NCI-H1048 (cell line): Measurements from ENCODE around the gene PLA2G4A.

Experiments
- DNase-seq: peaks from one replicate; lab custom pipeline; 2025; lab: John Stamatoyannopoulos, UW

Gene PLA2G4A

GRCh38 chr1:186978596-186979556 is 150.1 kb downstream of the PLA2G4A start:
- DNase-seq = no peak

DNA sequence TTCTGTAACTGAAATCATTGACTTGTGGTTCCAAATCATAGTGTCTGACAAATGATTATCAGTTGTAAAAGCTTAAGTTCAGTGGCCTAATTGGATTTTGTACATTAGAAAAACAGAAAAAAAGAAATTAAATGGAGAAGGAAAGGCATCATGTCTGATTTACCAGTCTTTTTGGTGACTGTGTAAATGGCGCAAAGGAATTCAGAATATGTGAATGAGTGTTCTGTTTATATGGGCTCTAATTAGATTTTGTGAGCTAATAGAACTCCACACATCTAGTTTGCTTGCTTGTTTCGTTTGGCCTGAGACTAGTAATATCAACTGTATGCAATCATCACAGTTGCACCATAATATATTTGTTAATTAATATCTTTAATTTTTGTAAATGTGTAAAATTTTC is 151.7 kb downstream of the PLA2G4A start:
- DNase-seq = no peak

DNA sequence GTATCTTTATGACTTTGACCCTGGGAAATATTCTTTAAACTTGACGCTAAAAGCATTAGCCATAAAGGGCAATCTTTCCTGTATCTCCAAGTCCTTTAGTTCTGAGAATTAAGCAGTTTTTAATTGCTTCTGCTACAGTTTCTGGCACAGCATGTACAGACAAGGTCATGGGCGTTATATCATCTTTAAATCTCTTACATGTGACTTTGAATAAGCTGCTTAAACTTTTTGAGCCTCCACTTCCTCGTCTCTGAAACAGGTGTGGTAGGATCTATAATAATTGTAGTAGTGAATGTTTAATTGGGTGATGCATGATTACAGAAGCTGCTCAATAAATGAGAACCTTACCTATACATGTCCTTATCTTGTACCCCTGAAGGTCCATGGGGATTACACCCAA is 153.4 kb downstream of the PLA2G4A start:
- DNase-seq = no peak

- DNase-seq = no peak
These were observed 154.6 kb downstream of the PLA2G4A start for GRCh38 chr1:186983327-186983726.

DNA sequence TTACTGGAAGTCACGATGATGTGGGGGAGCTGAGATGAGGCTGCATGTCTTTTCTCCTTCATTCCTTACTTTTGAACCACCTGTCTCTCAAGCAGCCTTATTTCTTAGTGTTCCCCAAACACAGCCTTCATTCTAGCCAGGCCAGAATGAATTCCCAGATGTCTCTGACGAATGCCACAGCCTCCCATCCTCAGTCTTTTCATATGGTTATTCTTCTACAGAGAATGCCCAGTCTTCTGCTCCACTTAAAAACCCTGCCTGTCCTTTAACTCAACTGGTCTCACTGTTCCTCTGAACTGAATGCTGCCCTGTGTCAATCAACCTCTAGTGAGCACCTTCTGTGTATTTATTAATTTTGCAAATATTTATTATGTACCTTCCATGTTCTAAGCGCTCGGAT is 156.2 kb downstream of the PLA2G4A start:
- DNase-seq = no peak

GRCh38 chr1:186985889-186986491 is 157.2 kb downstream of the PLA2G4A start:
- DNase-seq = peak; percentile 63

GRCh38 chr1:186987065-186987464 is 158.3 kb downstream of the PLA2G4A start:
- no peak for DNase-seq

- no peak for DNase-seq
These were observed 159.0 kb downstream of the PLA2G4A start for GRCh38 chr1:186987769-186988168.

DNA sequence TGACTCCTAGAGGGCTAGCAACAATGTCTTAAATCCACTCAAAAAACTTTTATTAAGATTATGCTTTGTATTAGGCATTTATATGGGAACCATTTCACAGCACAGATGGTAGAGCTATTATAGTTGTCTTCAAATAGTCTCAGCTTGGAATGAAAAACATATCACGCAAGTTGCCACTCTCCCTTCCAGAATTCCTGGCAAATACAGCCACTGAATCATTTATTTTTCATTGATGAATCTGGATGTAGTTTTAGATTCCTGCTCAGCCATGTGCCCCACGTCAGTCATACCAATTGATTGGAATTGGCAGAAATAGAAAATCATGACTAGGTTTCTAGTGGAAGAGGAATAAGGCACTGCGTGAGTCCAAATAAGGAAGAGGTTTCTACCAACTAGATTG is 165.2 kb downstream of the PLA2G4A start:
- DNase-seq = no peak

DNA sequence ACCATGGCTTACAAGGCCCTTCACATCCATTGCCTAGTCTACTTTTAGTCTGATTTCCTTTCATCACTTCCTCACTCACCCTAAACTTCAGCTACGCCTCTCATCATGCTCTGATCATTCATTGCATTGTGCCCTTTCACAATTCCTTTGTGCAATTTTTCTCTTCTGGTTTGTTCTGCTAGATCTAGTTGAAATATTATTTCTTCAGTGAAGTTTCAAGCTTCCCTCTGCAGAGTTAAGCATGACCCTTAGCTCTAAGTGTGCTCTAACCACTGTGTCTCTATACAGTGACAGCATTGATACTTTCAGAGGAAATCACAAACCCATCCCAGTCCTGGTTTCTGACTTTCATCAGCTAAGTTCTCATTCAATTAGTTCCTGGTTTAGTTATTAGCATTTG is 166.1 kb downstream of the PLA2G4A start:
- DNase-seq = no peak

DNA sequence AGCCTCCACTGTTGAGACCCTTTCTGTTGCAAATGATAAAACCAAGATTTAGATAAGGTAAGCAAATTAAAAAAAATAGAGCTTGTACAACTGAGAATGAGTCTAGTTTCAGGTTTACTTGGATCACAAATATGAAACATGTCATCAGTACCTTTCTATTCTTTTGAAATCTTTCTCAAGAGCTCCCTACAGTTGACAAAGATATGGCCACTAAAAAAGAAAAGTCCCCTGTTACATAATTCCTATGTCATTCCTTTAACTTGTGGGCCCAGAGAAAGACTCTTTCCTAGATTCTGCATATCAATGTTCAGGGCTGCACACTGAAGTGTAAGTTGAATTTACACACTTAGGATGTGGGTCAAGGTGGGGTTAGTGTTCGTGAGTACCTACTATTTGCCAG is 168.1 kb downstream of the PLA2G4A start:
- no peak for DNase-seq

DNA sequence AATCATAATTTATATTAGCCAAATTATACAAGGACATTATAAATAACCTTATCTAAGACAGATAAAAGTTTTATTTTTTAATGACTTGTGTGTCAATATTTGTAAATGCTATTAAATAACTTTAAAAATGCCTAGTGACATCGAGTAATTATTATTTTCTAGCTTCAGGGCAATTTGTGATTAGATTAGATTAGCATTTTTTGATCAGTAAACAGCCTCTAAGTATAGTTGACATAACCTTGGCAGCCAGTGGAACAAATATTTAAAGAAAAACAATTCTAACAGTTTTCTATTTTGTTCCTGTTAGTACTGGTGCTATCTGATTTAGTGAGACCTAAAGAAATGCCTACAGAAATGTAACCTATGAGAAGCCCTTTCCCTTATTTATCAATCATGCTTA is 169.1 kb downstream of the PLA2G4A start:
- DNase-seq = no peak

DNA sequence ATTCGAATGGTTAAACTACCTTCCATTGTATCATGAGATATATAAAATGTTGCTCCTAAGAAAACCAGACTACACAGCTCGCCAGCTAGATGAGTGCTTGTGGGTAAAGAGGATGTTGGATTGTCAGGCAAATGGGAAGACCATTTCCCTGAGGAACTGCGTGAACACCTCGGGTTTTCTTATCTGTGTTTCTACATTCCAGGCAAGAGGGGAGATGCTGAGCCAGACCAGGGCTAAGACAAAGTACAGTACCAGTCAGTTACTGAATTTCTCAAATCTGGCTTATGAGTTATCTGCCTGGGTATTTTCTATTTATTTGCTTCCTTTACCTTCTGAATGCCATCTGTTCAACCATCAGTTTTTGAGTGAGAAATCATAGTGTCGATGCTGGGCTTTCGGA is 170.8 kb downstream of the PLA2G4A start:
- DNase-seq = no peak

DNA sequence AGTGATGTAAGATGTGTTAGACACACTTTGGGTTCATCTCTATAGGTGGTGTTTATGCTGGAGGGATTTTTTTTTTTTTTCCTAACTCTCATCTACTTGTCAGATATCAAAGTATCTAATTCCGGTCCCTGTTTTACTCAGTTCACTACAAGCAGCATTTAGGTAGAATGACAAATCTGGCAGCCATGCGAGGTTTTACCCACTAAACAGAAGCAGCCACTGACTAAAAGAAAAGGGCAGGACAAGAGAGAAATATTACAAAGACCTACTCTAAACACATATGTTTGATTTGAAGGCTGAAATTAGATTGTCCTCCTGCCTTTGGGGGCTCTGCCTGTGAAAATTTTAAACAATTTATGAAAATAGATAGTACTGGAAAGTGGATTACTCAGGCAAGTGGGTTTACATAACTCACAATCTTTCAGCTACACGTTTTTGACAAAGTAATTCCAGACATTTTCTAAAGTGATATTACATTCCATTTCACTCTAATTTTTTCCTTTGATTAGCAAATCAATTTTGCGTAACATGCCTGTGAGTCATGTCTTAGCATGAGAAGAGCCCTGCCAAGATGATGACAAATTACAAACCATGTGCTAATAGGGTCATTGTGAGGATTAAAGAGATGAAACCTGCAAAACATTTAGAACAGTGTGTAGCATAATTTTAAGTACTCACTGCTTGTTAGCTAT is 172.6 kb downstream of the PLA2G4A start:
- no peak for DNase-seq

GRCh38 chr1:187003353-187003752 is 174.6 kb downstream of the PLA2G4A start:
- no peak for DNase-seq

DNA sequence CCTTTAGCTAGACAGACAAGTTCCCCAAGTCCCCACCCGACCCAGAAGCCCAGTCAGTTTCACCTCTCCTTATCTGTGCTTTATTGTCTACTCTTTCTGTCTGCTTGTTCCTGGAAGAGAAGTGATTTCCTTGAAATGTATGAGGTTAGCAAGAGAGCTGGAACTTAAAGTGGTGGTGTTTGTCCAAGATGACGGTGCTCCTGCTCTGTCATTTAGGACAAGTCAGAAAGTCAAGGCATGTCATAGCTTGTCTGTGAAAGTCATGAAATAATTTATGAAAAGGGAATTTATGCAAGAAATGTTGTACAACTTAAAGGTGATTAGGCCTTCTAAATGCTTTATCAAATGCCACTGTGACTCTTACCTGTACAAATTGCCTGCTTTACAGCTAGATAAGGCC is 178.1 kb downstream of the PLA2G4A start:
- DNase-seq = no peak

DNA sequence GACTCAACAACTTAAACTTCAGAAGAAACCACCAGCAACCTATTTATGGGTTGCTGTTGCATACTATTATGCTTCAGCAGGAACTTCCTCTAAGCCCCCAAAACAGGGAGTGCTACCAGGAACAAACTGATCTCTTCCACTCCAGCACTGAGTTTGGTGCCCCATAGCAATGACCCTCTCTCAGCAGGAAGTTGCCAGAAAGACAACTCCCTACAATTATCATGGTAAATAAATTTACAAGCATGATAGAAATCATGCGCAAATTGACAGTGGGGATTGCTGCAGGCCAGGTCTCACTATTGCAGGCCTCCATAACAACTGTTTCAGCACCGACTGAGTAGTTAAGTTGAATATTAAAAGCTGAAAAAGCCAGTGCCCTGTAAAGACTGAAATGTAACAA is 180.6 kb downstream of the PLA2G4A start:
- DNase-seq = no peak

GRCh38 chr1:187010571-187011309 is 182.0 kb downstream of the PLA2G4A start:
- no peak for DNase-seq

DNA sequence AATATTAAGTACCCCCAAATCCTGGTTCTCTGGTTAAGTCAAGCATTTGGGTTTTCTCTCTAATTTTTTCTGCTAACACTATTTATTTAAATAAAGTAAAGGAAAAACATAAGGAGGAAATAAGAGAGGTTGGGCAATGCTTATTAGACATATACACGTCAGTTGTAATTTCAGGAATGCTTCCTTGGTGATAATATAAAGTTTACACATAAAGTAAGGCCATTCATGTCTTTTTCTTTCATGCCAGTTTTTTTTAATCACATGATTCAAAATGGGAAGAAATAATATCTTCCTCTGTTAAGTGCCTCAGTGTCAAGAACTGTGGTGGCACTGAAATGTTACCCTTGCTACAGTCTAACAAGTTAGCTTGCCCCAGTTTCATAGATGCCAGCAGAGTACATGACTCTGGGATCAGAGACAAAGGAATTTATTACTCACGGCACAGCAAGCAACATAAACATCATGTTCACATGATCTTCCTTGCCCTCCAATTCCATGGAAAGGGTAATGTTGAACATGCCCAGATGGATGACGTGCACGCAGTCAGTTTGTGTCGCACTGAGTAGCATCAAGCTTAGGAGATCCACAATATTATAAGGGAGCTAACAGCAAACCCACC is 184.9 kb downstream of the PLA2G4A start:
- DNase-seq = no peak

GRCh38 chr1:187018291-187018690 is 189.5 kb downstream of the PLA2G4A start:
- DNase-seq = no peak

GRCh38 chr1:187027253-187027652 is 198.5 kb downstream of the PLA2G4A start:
- DNase-seq = no peak
